Stomach (tissue), 9 donors: ENCODE results near the gene OVOL2. TPM values are rescaled to one million over a fixed set of nuclear protein-coding genes. Genes with fewer than 3 reads are reported as not detected.

ENCODE experiments used
- DNase-seq, 2 donors: peaks; one replicate each; pipeline versions ENCODE4 v3.0.0 to v3.0.0-alpha.2; 2013 to 2019
- H3K27ac ChIP-seq, 5 donors: fragments of 200-600 bp in 4 of 5; sonication (generic) in 4 of 5; one replicate each; pipeline ENCODE4 v1.5.1; 2013 to 2019; ENCODE audit warnings: mild to moderate bottlenecking in 1 of 5, moderate library complexity in 1 of 5
- H3K27me3 ChIP-seq, 3 donors: fragments of 200-600 bp; sonication (generic); one replicate each; pipeline ENCODE4 v1.5.1; 2017 to 2019; ENCODE audit warnings: mixed run types in 1 of 3
- H3K36me3 ChIP-seq, 4 donors: fragments of 200-600 bp; sonication (generic); 1 replicate in 3 of 4; 2 replicates in 1 of 4; pipeline ENCODE4 v1.5.1; 2016 to 2019
- H3K4me1 ChIP-seq, 4 donors: fragments of 200-600 bp; sonication (generic); one replicate each; pipeline ENCODE4 v1.5.1; 2016 to 2019
- H3K4me3 ChIP-seq, 4 donors: fragments of 200-600 bp; sonication (generic) in 3 of 4; one replicate each; pipeline ENCODE4 v1.5.1; 2016 to 2019; ENCODE audit warnings: mild to moderate bottlenecking in 1 of 4
- H3K9me3 ChIP-seq, 4 donors: fragments of 200-600 bp; sonication (generic); one replicate each; pipeline ENCODE4 v1.5.1; 2016 to 2019
- CTCF ChIP-seq, 7 experiments: fragments of 450-650 bp in 4 of 7; fragments of 200-600 bp in 3 of 7; sonication (generic) in 3 of 7; IDR thresholded peaks; one replicate each; pipeline ENCODE4 v1.5.1; 2016 to 2019; ENCODE audit warnings: antibody characterized with exemption in 7 of 7, control low read depth in 2 of 7, mild to moderate bottlenecking in 1 of 7
- EP300 ChIP-seq: sonication (generic); formaldehyde crosslinking; IDR thresholded peaks from one replicate; pipeline ENCODE4 v1.6.1; 2017; ENCODE audit warnings: antibody characterized with exemption
- POLR2A ChIP-seq, 4 donors: fragments of 450-650 bp; IDR thresholded peaks; one replicate each; pipeline ENCODE4 v1.6.1; 2016; ENCODE audit warnings: antibody characterized with exemption in 4 of 4, control low read depth in 2 of 4, mild to moderate bottlenecking in 1 of 4, moderate library complexity in 1 of 4
- POLR2AphosphoS5 ChIP-seq, 3 donors: sonication (generic); formaldehyde crosslinking; IDR thresholded peaks; one replicate each; pipeline ENCODE4 v1.6.1; 2016; ENCODE audit warnings: antibody characterized with exemption in 3 of 3
- WGBS, 5 donors: extraction: QIAGEN DNeasy Blood & Tissue Kit in 3 of 5; methylation state at CpG; one replicate each; pipeline versions ENCODE4 v1.1.5 to v1.1.7; 2013 to 2018; 5-methylcytosine and 5-hydroxymethylcytosine counted together
- intact Hi-C: fragments of 100-400 bp; cut with DNase I; formaldehyde crosslinking; loops from one replicate; pipeline ENCODE4 v1.15.1; 2023; ENCODE audit warnings: low total_unique reads
- polyA plus RNA-seq, 3 donors: library from polyadenylated mRNA; stranded (reverse); fragments of 200-250 nt; gene quantifications; one replicate each; pipeline ENCODE4 v1.2.3, GENCODE V29; 2013
- total RNA-seq, 5 donors: library from RNA; depleted of rRNA; stranded (reverse); fragments of >200 nt; gene quantifications; one replicate each; pipeline versions ENCODE4 v1.1.0 to v1.2.3, GENCODE V29; 2014 to 2016
- donor health status: healthy with polysubstance abuse.
- donor health status: Bipolar disorder and iron deficiency.
- donor health status: healthy.

OVOL2 gene
- total and polyA plus RNA-seq, 8 donors = 5.0 to 58.3 (median 13.9) TPM

- intact Hi-C loops = no loop called here
- Histone ChIP-seq H3K27ac (no peak overlapping the region), H3K4me3 (no peak overlapping the region), H3K27me3 (peaks cover 0 to 8% (median 0%) of the 10 kb centered on the region in 3 donors), H3K36me3 (no peaks in the 10 kb centered on the region), H3K4me1 (peaks cover 0 to 7% (median 2%) of the 10 kb centered on the region in 4 donors), H3K9me3 (no peaks in the 10 kb centered on the region)
- TF ChIP-seq CTCF (IDR thresholded peaks at IDR 0.05) = no peak
- no peak for TF ChIP-seq POLR2AphosphoS5 (IDR thresholded peaks at IDR 0.05)
- no peak for TF ChIP-seq POLR2A (IDR thresholded peaks at IDR 0.05)
- TF ChIP-seq EP300 = no peak
- WGBS, 5 donors = 43 to 66% (median 59%) methylated on average over 5 of the region's 5 CpGs
- no peak for DNase-seq
Measured at GRCh38 chr20:18094191-18094590, 36.5 kb upstream of the OVOL2 start.

- Histone ChIP-seq H3K27ac (no peak overlapping the region), H3K9me3 (no peaks in the 10 kb centered on the region), H3K4me3 (no peak overlapping the region), H3K36me3 (no peaks in the 10 kb centered on the region), H3K27me3 (peaks cover 0 to 15% (median 0%) of the 10 kb centered on the region in 3 donors), H3K4me1 (peaks cover 0 to 7% (median 2%) of the 10 kb centered on the region in 4 donors)
- intact Hi-C loops = no loop called here
- 72 to 88% (median 85%) methylated on average over 10 of the region's 10 CpGs for WGBS, 5 donors
- no peak for DNase-seq
- TF ChIP-seq EP300 (no peak), POLR2A (IDR thresholded peaks at IDR 0.05) (no peak), POLR2AphosphoS5 (IDR thresholded peaks at IDR 0.05) (no peak), CTCF (IDR thresholded peaks at IDR 0.05) (no peak)
Measured at GRCh38 chr20:18093388-18093787, 35.7 kb upstream of the OVOL2 start.

- Histone ChIP-seq H3K27ac (peak overlapping the region in 2 of 5 donors; percentile 32 to 77), H3K27me3 (peaks cover 0 to 20% (median 0%) of the 10 kb centered on the region in 3 donors), H3K36me3 (no peaks in the 10 kb centered on the region), H3K4me1 (peaks cover 0 to 7% (median 2%) of the 10 kb centered on the region in 4 donors), H3K9me3 (no peaks in the 10 kb centered on the region), H3K4me3 (no peak overlapping the region)
- intact Hi-C loops = no loop called here
- 74 to 92% (median 90%) methylated on average over 8 of the region's 8 CpGs for WGBS, 5 donors
- TF ChIP-seq POLR2A (IDR thresholded peaks at IDR 0.05) = no peak
- no peak for TF ChIP-seq POLR2AphosphoS5 (IDR thresholded peaks at IDR 0.05)
- TF ChIP-seq EP300 = no peak
- no peak for TF ChIP-seq CTCF (IDR thresholded peaks at IDR 0.05)
- DNase-seq = no peak
Measured at GRCh38 chr20:18092890-18093289, 35.2 kb upstream of the OVOL2 start.

GRCh38 chr20:18091623-18092022 is 33.9 kb upstream of the OVOL2 start:
- no peak for TF ChIP-seq CTCF (IDR thresholded peaks at IDR 0.05)
- TF ChIP-seq POLR2A (IDR thresholded peaks at IDR 0.05) = no peak
- peak in 1 of 3 donors; percentile 7 for TF ChIP-seq POLR2AphosphoS5 (IDR thresholded peaks at IDR 0.05)
- TF ChIP-seq EP300 = no peak
- 37 to 60% (median 43%) methylated on average over 7 of the region's 7 CpGs for WGBS, 5 donors
- Histone ChIP-seq H3K4me1 (peaks cover 0 to 7% (median 2%) of the 10 kb centered on the region in 4 donors), H3K36me3 (no peaks in the 10 kb centered on the region), H3K9me3 (no peaks in the 10 kb centered on the region), H3K27ac (peak overlapping the region in 4 of 5 donors; percentile 32 to 77 (median 56)), H3K4me3 (no peak overlapping the region), H3K27me3 (peaks cover 0 to 20% (median 0%) of the 10 kb centered on the region in 3 donors)
- intact Hi-C loops = no loop called here
- DNase-seq = peak; percentile 28 to 41
